Activated naive CD8-positive, alpha-beta T cell treated with anti-CD3 and anti-CD28 coated beads, Interleukin-2, amount 10 ng/mL, durations not matched to agents 7 days and 5 days (primary cell): Measurements from ENCODE around the gene MSANTD3. TPM values are rescaled to one million over a fixed set of nuclear protein-coding genes. Genes with fewer than 3 reads are reported as not detected.
"Not testable (repeated sequence)": the region's sequence is repeated elsewhere in the genome, so short reads cannot be mapped to it uniquely, and the experiment has no call there.

Experiments
- ATAC-seq: fragments of 150-1000 bp; cut with Tn5 transposase; one replicate; pipeline ENCODE4 v1.10.0; 2021; ENCODE audit warnings: low read depth, moderate library complexity
- POLR2A ChIA-PET: fragments of 350-600 bp; sonication (Branson Sonifier 250); formaldehyde crosslinking; loops from one replicate; lab custom pipeline; 2021; ENCODE audit warnings: antibody characterized with exemption; lab: Charles Lee
- DNase-seq: peaks from one replicate; pipeline ENCODE4 v3.0.0; 2021
- H3K27ac Mint-ChIP-seq: one replicate; pipeline ENCODE4 v1.8.0; 2022; ENCODE audit warnings: mild to moderate bottlenecking, mixed read lengths
- H3K27me3 Mint-ChIP-seq: one replicate; pipeline ENCODE4 v1.8.0; 2022; ENCODE audit warnings: mild to moderate bottlenecking, moderate library complexity, mixed read lengths
- H3K36me3 Mint-ChIP-seq: one replicate; pipeline ENCODE4 v1.8.0; 2021; ENCODE audit warnings: mild to moderate bottlenecking, mixed read lengths
- H3K4me1 Mint-ChIP-seq: one replicate; pipeline ENCODE4 v1.8.0; 2021; ENCODE audit warnings: mixed read lengths
- H3K4me3 Mint-ChIP-seq: one replicate; pipeline ENCODE4 v1.8.0; 2022; ENCODE audit warnings: mild to moderate bottlenecking, moderate library complexity, mixed read lengths
- H3K9me3 Mint-ChIP-seq: one replicate; pipeline ENCODE4 v1.8.0; 2021; ENCODE audit warnings: mixed read lengths
- total RNA-seq, 2 experiments: library from RNA; stranded (reverse); gene quantifications; one replicate each; pipeline ENCODE4 v1.2.3, GENCODE V29; 2021

MSANTD3 gene
- total RNA-seq, 2 experiments from 2014 or later, result 17.7 to 19.1 TPM

DNA sequence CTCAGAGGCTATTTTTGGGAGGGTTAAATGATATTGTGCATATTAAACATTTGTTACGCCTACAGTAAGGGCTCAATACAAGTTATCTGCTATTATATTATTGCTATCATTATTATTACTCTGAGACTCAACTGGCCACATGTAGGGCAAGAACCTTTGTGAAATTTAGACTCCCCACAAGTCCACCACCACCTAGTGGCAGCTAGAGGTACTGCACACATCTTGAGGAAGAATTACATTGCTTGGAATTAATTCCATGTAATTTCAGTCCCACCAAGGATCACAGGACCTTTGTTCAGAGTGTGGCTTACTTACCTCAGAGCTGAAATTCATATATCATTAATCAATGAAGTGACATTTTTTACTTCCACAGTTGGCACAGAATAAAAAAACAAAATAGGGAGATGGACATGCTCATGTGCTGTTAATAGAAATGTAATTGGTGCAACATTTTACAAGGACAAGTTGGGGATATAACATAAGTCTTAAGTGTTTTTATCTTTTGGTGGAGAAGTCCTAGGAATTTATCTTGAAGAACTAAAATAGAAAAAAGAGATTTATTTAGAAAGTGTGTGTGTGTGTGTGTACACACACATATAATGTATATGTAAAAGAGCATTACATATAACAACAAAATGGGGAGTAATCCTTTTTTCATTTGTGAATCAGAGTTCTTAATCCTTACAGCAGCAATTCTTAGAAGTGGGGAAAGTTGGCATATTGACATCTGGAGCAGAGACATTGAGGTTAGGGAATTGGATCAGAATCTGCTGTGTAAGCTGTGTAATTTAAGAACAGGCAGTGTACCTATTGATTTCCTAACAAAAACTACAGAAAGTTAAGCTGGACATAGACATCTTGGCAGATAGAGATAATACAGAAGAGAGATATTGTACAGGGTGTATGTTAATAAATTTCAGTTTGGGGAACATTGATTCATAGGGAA is 11.2 kb downstream of the MSANTD3 start:
- Mint-ChIP-seq H3K4me3 (no peak overlapping the region), H3K27me3 (no peaks in the 10 kb centered on the region), H3K36me3 (peaks cover 4% of the 10 kb centered on the region), H3K4me1 (no peaks in the 10 kb centered on the region), H3K9me3 (no peaks in the 10 kb centered on the region), H3K27ac (no peak overlapping the region)
- POLR2A ChIA-PET, result interaction anchor here (1.0 kb wide), 1 partner anchor 86 kb away, joined by 3 read pairs; the partner anchor contains the start of gene TEX10
- no peak for ATAC-seq
- DNase-seq, result peak; percentile 35

DNA sequence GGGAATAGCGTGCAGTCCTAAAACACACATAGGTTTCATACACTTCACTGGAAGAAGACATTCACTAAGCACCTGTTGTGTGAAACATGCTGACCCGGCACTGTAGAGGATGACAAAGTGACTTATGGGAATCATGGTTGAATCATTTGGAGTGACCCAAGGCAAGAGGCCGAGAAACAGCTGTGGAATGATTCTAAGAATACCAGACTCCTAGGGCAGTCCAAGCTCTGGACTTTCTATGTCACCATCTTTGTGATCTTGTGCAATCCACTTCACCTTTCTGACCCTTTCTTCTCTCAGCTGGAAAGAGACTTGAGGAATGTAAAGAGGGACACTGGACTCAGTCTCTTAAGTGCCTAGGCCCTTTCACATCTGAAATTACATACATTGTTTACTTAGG is 13.1 kb downstream of the MSANTD3 start:
- peaks cover 5% of the 10 kb centered on the region for H3K4me1 Mint-ChIP-seq
- no peak overlapping the region for H3K27ac Mint-ChIP-seq
- H3K9me3 Mint-ChIP-seq, result no peaks in the 10 kb centered on the region
- H3K36me3 Mint-ChIP-seq, result peaks cover 5% of the 10 kb centered on the region
- H3K27me3 Mint-ChIP-seq, result no peaks in the 10 kb centered on the region
- no peak for DNase-seq
- H3K4me3 Mint-ChIP-seq, result no peak overlapping the region
- no peak for ATAC-seq
- POLR2A ChIA-PET, result no interaction called here

DNA sequence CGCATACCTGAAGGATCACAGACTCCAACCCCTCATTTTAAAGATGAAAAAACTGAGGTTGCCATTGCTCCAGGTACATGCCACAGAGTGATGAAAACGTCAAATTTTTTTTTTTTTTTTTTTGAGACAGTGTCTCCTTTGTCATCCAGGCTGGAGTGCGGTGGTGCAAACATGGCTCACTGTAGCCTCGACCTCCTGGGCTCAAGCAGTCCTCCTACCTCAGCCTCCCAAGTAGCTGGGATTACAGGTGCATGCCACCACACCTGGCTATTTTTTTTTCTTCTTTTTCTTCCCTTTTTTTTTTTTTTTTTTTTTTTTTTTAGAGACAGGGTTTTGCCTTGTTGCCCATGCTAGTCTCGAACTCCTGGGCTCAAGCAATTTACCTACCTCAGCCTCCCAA is 13.5 kb downstream of the MSANTD3 start:
- H3K9me3 Mint-ChIP-seq, POLR2A ChIA-PET, H3K36me3 Mint-ChIP-seq, ATAC-seq, H3K27me3 Mint-ChIP-seq, H3K27ac Mint-ChIP-seq, H3K4me3 Mint-ChIP-seq, H3K4me1 Mint-ChIP-seq, DNase-seq: not testable (repeated sequence)

DNA sequence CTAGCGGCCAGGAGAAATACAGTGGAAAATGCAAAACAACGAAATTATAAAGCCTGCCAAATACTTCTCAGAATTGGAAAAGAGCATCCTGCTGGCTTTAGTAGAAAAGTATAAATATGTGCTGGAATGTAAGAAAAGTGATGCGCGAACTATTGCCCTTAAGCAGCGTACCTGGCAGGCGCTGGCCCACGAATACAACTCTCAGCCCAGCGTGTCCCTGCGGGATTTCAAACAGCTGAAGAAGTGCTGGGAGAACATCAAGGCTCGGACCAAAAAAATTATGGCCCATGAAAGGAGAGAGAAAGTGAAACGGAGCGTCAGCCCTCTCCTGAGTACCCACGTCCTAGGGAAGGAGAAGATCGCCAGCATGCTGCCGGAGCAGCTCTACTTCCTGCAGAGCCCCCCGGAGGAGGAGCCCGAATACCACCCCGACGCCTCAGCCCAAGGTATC is 15.0 kb downstream of the MSANTD3 start:
- Mint-ChIP-seq H3K36me3 (peaks cover 5% of the 10 kb centered on the region), H3K9me3 (no peaks in the 10 kb centered on the region), H3K4me3 (no peak overlapping the region), H3K27me3 (no peaks in the 10 kb centered on the region), H3K4me1 (peaks cover 5% of the 10 kb centered on the region), H3K27ac (no peak overlapping the region)
- ATAC-seq (no peak), DNase-seq (no peak)
- POLR2A ChIA-PET, result no interaction called here

DNA sequence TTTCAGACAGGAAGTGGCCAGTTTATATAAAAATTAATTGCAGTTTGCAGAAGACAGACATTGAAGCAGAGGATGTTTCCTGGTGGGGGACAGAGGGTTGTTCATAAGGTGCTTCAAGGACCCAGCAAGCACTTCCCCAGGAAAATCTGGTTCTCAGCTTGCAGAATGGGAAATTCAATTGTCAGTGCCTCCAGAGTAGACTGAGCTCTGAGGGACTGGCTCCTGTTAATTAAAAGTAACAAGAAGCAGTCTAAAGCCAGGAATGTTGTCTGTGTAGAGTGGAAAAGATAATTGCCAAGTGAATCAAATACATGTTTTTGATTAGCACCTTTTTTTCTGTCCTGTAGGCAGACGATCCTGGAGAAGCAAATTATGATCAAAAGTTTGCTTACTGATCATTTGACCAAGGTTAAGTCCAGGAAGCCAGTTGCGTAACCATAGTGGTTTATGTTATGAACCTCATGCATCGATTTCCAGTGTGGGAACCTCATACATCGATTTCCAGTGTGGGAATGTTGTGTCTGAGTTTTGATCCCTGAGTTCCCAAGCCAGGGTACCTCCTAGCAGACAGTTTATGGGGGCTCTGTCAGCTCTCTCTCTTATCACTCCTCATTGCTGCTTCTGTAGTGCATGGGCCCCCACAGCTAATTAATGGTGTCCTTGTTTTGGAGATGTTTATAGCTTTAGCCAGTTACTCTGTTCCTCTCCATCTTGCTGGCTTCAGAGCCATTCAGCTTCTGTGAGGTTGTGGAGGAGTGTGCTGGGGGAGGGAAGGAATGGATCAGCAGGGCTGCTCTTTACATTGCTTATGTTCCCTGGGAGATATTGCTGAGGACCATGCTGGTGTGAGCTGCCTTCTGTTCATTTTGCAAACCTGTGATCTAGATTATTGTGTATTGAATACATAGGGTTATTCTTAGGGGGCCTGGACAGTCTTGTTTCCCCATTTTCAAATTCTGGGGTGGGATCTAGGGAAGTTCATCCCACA is 17.1 kb downstream of the MSANTD3 start:
- no peaks in the 10 kb centered on the region for H3K27me3 Mint-ChIP-seq
- H3K4me1 Mint-ChIP-seq, result peaks cover 5% of the 10 kb centered on the region
- DNase-seq (no peak), ATAC-seq (no peak)
- no peaks in the 10 kb centered on the region for H3K9me3 Mint-ChIP-seq
- H3K4me3 Mint-ChIP-seq, result no peak overlapping the region
- H3K27ac Mint-ChIP-seq, result no peak overlapping the region
- H3K36me3 Mint-ChIP-seq, result peaks cover 5% of the 10 kb centered on the region
- POLR2A ChIA-PET, result no interaction called here

DNA sequence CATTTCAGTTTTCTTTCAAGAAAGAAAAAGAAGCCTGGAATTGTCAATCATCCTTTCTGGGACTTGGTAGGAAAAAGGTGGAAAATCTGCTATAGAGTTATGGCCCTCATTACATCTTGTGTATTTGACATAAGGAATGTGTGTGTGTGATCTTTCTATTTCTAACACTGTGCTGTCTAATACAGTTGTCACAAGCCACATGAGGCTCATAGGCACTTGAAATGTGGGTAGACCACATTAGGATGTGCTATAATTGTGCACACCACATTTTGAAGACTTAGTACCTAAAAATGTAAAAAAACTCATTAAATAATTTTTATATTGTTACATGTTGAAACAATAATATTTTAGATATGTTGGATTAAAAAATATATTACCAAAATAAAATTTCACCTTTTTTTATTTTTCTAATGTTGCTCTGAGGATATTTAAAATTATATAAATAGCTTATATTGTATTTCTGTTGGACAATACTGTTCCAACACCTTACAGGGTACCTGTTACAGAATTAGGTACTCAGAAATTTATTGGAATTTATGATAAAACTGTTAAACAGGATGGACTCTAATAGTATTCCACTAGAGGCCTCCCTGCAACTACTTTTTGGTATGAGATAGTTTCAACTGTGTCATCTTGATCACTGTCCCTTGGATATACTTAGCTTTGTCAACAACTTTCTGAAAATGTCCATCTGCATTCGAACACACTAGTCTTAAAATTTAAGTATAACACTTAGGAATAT is 18.4 kb downstream of the MSANTD3 start:
- Mint-ChIP-seq H3K27me3 (no peaks in the 10 kb centered on the region), H3K4me1 (peaks cover 11% of the 10 kb centered on the region), H3K9me3 (no peaks in the 10 kb centered on the region), H3K36me3 (peaks cover 6% of the 10 kb centered on the region), H3K4me3 (no peak overlapping the region), H3K27ac (no peak overlapping the region)
- ATAC-seq, result no peak
- POLR2A ChIA-PET, result no interaction called here
- DNase-seq, result no peak

DNA sequence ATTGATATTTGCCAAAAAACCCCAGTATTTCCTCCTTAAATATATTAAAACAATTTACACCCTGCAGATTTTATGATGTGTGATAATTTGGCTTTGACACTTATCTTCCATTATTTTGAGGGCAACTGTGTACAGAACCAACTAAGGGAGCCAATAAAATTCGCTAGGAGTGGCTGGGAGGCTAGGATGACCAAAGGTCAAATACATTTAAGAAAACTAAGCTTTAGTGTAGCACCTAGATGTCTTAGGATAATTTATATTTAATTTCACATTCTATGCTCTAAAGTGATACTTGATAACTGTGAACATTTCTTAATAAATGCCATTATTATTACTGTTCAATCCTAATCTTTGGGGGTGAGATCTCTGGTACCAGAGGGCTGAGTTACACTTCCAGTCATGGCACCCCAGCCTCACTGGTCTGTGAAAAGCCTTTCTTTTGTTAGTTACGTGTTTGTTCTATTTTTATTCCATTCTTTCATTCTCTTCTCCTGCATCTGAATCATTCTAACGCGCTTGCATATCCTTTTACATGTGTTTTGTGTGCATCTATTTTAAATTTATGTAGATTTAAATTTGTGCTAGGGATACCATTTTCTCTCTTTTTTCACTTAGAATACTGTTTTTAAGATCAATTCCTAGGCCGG is 19.1 kb downstream of the MSANTD3 start:
- no peak for DNase-seq
- Mint-ChIP-seq H3K27ac (no peak overlapping the region), H3K4me1 (peaks cover 11% of the 10 kb centered on the region), H3K9me3 (no peaks in the 10 kb centered on the region), H3K36me3 (peaks cover 12% of the 10 kb centered on the region), H3K27me3 (no peaks in the 10 kb centered on the region), H3K4me3 (no peak overlapping the region)
- no peak for ATAC-seq
- POLR2A ChIA-PET, result no interaction called here

DNA sequence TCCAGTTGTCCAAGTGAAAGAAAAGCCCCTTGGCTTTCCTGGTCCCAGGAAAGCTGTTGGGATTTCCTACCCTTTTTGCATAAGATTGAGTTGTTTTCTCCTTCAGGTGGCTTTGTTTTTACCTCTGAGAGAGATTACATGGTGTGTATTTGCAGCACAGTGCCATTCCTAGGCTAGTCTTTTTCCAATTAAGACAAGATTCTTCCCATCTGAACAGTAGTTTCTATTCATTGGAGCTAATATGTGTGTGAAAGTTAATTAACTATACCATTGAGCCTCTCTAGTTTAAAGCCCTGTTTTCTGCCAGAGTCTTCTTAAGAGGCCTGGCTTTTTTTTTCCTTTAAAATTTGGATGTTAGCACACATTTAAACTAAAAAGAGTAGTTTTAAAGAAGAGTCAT is 20.1 kb downstream of the MSANTD3 start:
- H3K36me3 Mint-ChIP-seq, result peaks cover 13% of the 10 kb centered on the region
- POLR2A ChIA-PET, result no interaction called here

DNA sequence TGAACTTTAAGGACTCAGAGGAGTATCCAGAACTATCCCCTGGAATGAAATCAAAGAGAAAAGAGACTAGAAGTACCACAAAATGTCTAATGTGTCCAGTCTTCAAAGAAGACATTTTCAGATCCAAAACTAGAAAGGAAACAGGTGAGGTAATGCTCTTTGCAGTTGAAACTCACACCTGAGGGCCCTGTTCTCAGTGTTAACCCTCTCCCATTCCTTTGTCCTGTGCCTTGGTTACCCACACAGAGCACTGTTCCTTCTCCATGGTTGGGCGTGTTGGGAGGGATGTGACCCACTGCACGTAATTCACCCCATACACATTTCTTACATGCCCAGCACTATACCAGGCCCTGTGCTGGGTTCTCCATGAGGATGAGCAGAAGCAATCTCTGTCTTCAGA is 21.3 kb downstream of the MSANTD3 start:
- no peak overlapping the region for H3K27ac Mint-ChIP-seq
- H3K36me3 Mint-ChIP-seq, result peaks cover 13% of the 10 kb centered on the region

More for the DNA sequence above, 20.1 kb downstream of the MSANTD3 start:
- H3K27me3 Mint-ChIP-seq, result no peaks in the 10 kb centered on the region
- no peak overlapping the region for H3K27ac Mint-ChIP-seq
- DNase-seq (no peak), ATAC-seq (no peak)
- H3K9me3 Mint-ChIP-seq, result no peaks in the 10 kb centered on the region
- H3K4me1 Mint-ChIP-seq, result peaks cover 11% of the 10 kb centered on the region
- no peak overlapping the region for H3K4me3 Mint-ChIP-seq

DNA sequence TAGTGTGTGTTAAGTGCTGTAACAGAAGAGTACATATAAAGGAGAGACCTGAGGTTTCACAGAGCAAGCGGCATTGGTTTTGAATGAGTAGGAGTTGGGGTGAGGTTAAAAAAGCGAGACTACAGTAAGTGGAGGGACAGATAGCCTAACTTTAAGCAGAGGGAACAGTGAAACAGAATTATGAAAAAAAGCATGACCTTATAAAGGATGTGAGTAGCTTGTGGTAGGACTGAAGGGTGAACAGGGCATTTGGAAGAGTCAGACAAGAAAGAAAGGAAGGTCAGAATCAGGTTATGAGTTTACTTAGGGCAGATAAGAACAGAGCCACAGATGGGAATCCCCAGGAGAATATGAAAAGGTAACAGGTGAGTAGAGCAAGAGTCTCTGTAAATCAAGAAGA is 22.5 kb downstream of the MSANTD3 start:
- Mint-ChIP-seq H3K27me3 (no peaks in the 10 kb centered on the region), H3K27ac (no peak overlapping the region), H3K4me3 (no peak overlapping the region), H3K4me1 (peaks cover 6% of the 10 kb centered on the region), H3K9me3 (no peaks in the 10 kb centered on the region), H3K36me3 (peaks cover 13% of the 10 kb centered on the region)
- ATAC-seq (no peak), DNase-seq (no peak)
- POLR2A ChIA-PET, result no interaction called here

More for the DNA sequence above, 21.3 kb downstream of the MSANTD3 start:
- no peaks in the 10 kb centered on the region for H3K9me3 Mint-ChIP-seq
- no peaks in the 10 kb centered on the region for H3K27me3 Mint-ChIP-seq
- no peak for DNase-seq
- no peak overlapping the region for H3K4me3 Mint-ChIP-seq
- no peak for ATAC-seq
- POLR2A ChIA-PET, result no interaction called here
- peaks cover 11% of the 10 kb centered on the region for H3K4me1 Mint-ChIP-seq

DNA sequence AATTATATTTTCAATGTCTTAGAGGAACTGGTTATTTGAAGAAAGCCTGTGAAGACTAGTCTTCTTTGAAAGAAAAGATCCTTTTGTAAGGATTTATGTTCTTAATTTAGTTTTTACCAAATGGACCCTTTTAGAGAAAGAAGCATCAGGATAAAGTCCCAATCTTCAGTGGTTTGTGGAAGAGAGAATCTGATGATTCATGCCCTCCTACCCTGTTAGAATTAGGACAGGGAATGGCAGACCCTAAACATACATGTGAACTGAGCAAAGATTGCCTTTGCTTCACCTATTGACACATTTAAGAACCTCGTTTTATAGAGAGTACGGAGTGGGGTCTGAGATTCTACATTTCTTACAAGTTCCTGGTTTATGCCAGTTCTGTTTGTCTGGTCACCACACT is 26.0 kb downstream of the MSANTD3 start:
- ATAC-seq, result no peak
- no peaks in the 10 kb centered on the region for H3K27me3 Mint-ChIP-seq
- POLR2A ChIA-PET, result no interaction called here
- H3K9me3 Mint-ChIP-seq, result no peaks in the 10 kb centered on the region
- H3K27ac Mint-ChIP-seq, result no peak overlapping the region
- DNase-seq, result no peak
- H3K36me3 Mint-ChIP-seq, result peaks cover 14% of the 10 kb centered on the region
- peaks cover 6% of the 10 kb centered on the region for H3K4me1 Mint-ChIP-seq
- H3K4me3 Mint-ChIP-seq, result no peak overlapping the region

DNA sequence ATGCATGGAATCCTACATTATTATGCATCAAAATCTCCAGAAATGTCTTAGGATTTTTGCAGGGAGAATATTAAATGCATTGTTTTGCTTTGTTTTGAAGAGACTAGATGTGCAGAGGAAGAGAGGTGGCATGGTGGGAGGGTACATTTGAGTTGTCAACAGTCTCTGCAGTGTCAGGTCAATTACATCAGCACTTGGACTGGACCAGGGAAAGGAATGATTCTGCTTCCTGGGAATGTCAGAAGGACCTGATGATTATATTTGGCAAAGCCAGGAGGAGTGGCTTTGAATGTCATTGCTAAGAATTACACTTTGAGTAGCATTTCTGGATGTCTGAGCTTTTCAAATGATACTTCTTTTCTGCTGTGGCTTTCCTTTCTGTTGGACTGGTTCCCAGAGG is 28.5 kb downstream of the MSANTD3 start:
- POLR2A ChIA-PET, result no interaction called here
- Mint-ChIP-seq H3K4me1 (no peaks in the 10 kb centered on the region), H3K27me3 (no peaks in the 10 kb centered on the region), H3K36me3 (peaks cover 13% of the 10 kb centered on the region), H3K4me3 (no peak overlapping the region), H3K9me3 (no peaks in the 10 kb centered on the region), H3K27ac (no peak overlapping the region)
- no peak for DNase-seq
- ATAC-seq, result no peak
